NB4 (cell line): ENCODE results near the gene NRAS.

Source experiments
- MYC ChIP-seq: IDR thresholded peaks from 2 replicates; pipeline ENCODE4 v1.6.1; 2011; ENCODE audit warnings: low read depth, low read length
- POLR2A ChIP-seq: IDR thresholded peaks from 2 replicates; pipeline ENCODE4 v1.6.1; 2011; ENCODE audit warnings: mild to moderate bottlenecking; ENCODE audit not compliant: insufficient read length; ENCODE audit errors: extremely low read depth
- TF ChIP-seq, protein P1 (sequence below): IDR thresholded peaks from one replicate; pipeline ENCODE4 v1.5.1; 2012; ENCODE audit warnings: low read depth, low read length

DNA sequence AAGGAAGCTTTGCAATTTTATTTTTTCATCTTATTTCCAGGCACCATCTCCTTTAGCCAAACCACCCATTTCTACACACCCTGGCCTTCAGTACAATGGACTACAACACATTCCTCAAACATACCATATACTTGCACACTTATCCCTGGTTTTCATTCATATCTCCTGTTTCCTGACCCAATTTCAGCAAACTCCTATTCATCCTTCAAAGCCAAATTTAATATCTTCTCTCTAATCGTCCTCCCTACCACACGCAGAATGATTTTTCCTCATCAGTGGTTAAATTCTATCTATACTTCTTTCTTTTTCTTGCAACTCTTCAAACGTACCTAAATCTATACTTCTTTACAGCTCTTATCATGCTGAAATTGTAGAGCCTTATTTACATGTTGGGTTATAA is 49.6 kb downstream of the NRAS start:
- TF ChIP-seq MYC (no peak), POLR2A (no peak)
- TF ChIP-seq, protein P1, sequence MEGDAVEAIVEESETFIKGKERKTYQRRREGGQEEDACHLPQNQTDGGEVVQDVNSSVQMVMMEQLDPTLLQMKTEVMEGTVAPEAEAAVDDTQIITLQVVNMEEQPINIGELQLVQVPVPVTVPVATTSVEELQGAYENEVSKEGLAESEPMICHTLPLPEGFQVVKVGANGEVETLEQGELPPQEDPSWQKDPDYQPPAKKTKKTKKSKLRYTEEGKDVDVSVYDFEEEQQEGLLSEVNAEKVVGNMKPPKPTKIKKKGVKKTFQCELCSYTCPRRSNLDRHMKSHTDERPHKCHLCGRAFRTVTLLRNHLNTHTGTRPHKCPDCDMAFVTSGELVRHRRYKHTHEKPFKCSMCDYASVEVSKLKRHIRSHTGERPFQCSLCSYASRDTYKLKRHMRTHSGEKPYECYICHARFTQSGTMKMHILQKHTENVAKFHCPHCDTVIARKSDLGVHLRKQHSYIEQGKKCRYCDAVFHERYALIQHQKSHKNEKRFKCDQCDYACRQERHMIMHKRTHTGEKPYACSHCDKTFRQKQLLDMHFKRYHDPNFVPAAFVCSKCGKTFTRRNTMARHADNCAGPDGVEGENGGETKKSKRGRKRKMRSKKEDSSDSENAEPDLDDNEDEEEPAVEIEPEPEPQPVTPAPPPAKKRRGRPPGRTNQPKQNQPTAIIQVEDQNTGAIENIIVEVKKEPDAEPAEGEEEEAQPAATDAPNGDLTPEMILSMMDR: no peak
